ENCODE data around the gene ATP5ME.
"Not testable (repeated sequence)": the region's sequence is repeated elsewhere in the genome, so short reads cannot be mapped to it uniquely, and the experiment has no call there.

The ATP5ME gene

DNA sequence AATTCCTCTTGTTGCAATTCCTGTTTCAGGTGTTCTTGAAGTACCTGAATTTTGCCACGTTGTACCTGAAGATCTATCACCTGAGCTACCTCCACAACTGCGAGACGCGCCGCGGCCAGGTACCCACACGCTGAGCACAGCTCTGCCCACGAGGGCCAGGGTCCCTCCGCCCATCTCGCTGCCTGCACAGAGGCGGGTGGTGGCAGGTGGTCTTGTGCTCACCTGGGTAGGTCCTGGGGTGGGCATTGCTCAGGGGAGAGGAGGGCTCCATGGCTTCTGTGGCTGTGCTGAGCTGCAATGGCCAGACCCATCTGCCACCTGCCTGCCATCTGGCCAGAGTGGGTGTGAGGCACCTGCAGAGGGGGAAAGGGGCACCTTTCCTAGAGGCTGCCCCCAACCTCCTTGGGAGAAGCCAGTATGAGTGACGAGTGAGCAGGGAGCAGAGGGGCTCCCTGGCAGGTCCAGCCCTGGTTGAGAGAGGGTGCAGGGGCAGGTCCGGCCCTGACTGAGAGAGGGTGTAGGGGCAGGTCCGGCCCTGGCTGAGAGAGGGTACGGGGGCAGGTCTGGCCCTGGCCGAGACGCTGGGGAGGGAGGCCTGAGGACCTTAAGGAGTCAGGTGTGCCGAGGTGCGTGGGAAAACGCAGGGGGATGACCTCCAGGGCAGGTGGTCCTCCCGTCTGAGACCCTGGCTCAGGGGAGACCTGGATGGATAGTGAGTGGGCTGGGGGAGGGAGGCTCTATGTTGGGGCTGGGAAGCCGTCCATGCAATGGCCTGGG lies 38.0 kb downstream of the ATP5ME start:
- DNase-seq (ENCODE audit: low read depth in 2 of 2): no peak

GRCh38 chr4:635066-635835 lies 38.8 kb downstream of the ATP5ME start:
- not testable (repeated sequence) for DNase-seq (ENCODE audit: low read depth in 2 of 2)

DNA sequence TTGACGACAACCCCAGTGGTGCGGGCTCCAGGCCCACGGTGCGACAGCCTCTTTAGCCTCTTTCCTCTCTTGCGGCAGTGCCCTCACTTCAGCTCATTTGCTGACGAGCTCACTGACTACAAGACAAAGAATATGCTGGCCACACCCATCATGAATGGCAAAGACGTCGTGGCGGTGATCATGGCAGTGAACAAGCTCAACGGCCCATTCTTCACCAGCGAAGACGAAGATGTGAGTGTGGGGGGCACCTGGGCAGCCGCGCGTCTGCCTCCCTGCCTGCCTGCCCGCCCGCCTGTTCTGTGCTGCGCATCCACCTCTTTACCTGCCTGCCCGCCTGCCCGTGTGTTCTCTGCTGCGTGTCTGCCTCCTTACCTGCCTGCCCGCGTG lies 39.5 kb downstream of the ATP5ME start:
- no peak for DNase-seq (ENCODE audit: low read depth in 2 of 2)

DNA sequence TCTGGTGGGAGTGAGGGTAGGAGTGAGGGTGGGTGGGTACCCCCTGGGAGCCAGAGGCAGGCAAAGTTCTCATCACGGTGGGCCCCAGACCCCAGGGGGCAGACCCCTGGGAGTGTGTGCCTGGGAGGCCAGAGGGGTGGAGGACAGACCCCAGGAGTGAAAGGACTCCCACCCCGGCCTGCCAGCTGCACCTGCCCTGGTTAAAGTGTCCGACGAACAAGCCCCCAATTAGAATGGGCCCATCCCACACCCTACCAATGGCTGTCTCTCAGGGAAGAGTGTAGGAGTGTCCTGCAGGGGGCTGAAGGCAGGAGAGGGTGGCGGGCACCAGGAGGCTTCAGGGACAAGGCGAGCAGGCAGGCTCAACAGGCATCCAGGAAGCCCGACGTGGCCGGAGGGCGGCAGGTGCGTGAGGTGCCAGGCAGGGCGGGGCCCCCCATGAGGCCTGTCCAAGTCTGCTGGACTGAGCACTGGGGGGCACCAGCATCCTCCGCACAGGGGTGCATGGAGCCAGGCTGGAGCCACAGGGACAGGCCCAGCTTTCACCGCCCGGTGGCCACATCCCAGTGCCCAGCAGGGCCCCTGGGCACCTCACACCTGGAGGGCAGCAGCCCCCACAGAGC lies 40.0 kb downstream of the ATP5ME start:
- no peak for DNase-seq (ENCODE audit: low read depth in 2 of 2)

DNA sequence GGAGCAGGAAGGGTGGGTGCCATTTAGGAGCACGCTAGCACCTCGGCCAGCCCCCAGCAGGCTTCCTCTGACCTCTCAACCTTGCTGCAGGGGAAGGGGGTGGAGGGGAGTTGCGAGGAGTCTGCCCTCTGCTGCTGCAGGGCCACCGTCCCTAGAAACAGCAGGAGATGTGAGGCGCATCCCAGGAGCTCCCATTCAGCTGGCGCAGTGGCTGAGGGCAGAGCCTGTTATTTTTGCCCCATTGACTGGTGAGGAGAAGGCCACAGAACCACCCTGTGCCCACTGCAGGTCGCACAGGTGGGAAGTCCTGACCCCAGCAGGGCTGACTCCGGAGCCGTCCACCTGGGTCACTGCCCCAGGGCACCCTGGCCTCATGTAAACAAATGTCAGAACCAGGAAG lies 40.7 kb downstream of the ATP5ME start:
- DNase-seq (ENCODE audit: low read depth in 2 of 2): no peak

GRCh38 chr4:632926-633325 lies 41.1 kb downstream of the ATP5ME start:
- DNase-seq (ENCODE audit: low read depth in 2 of 2): no peak

- no peak for DNase-seq (ENCODE audit: low read depth in 2 of 2)
Measured at GRCh38 chr4:632196-632790, 41.8 kb downstream of the ATP5ME start.

GRCh38 chr4:630656-631055 lies 43.4 kb downstream of the ATP5ME start:
- DNase-seq (ENCODE audit: low read depth in 2 of 2): no peak

DNA sequence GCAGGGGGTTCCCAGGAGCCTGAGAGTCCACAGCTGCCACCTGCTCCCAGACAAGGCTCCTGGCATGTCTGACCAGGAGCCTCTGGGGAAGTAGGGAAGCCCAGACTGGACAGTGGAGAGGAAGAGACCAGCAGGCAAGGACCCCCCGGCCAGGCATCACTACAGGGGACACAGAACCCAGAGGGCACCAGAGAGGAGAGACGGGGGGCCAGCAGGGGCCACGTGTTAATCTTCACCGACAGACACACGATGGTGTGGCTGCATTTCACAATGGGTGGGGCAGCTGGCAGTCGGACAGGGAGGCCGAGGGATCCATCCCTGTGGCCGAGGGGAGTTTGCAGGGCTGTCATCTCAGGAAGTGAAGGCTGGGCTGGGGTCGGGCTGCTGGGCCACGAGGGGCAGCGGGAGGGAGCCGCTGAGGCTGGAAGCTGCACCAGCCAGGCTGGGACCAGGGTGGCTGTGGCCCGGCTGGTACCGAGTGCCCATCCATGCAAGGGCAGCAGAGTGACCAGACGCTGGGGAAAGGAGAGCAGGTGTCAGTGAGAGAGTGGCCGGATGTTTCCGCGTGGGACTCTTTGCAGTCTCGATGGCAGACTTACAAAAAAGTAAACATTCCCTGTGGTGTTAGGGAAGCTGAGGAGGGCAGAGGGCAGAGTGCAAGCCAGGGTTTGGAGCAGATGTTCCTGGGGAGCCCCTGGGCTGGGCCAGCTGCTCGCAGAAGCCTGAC lies 44.0 kb downstream of the ATP5ME start:
- DNase-seq (ENCODE audit: low read depth in 2 of 2): no peak

- DNase-seq (ENCODE audit: low read depth in 2 of 2): no peak
Measured at GRCh38 chr4:629636-629914, 44.5 kb downstream of the ATP5ME start.

GRCh38 chr4:628821-629635 lies 45.0 kb downstream of the ATP5ME start:
- DNase-seq (ENCODE audit: low read depth in 2 of 2): no peak

GRCh38 chr4:628311-628741 lies 45.8 kb downstream of the ATP5ME start:
- DNase-seq (ENCODE audit: low read depth in 2 of 2): no peak

DNA sequence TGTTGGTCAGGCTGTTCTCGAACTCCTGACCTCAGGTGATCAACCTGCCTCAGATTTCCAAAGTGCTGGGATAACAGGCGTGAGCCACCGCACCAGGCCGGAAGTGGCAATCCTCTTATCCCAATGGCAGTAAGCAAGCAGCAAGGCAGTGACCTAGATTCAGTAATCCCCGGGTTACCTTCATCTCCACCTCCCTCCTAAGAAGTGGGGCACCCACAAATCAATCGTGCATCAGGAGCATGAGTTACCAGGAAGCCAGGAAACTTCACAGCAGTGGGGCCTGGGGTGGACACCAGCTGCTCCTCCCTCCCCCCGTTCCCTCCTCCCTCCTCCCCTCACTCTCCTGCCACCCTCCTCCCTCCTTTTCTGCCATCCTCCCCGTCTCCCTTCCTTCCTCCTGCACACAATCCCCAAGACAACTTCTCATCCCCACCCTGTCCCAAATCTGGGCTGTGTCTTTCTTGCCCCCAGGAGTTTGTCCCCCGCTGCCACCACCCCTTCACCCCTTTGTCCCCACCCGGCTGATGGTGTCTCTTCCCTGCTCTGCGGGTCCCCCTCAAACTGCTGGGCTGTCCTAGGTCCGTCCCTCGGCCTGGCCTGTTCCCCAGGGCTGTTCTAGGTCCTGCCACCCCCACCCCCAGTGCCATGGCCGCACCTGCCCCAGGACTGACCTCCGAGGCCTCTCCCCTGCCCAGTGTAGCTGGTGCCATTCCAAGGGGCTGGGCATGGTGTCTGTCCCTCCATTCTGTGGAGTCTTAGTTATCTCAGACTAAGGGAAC lies 46.5 kb downstream of the ATP5ME start:
- no peak for DNase-seq (ENCODE audit: low read depth in 2 of 2)

GRCh38 chr4:626201-627091 lies 47.6 kb downstream of the ATP5ME start:
- DNase-seq (ENCODE audit: low read depth in 2 of 2): no peak

DNA sequence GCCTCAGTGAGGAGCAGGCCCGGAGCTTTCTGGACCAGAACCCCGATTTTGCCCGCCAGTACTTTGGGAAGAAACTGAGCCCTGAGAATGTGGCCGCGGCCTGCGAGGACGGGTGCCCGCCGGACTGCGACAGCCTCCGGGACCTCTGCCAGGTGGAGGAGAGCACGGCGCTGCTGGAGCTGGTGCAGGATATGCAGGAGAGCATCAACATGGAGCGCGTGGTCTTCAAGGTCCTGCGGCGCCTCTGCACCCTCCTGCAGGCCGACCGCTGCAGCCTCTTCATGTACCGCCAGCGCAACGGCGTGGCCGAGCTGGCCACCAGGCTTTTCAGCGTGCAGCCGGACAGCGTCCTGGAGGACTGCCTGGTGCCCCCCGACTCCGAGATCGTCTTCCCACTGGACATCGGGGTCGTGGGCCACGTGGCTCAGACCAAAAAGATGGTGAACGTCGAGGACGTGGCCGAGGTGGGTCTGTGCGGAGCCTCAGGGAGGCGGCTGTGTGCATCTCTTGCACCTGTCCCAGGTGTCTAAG lies 48.4 kb downstream of the ATP5ME start:
- no peak for DNase-seq (ENCODE audit: low read depth in 2 of 2)

DNA sequence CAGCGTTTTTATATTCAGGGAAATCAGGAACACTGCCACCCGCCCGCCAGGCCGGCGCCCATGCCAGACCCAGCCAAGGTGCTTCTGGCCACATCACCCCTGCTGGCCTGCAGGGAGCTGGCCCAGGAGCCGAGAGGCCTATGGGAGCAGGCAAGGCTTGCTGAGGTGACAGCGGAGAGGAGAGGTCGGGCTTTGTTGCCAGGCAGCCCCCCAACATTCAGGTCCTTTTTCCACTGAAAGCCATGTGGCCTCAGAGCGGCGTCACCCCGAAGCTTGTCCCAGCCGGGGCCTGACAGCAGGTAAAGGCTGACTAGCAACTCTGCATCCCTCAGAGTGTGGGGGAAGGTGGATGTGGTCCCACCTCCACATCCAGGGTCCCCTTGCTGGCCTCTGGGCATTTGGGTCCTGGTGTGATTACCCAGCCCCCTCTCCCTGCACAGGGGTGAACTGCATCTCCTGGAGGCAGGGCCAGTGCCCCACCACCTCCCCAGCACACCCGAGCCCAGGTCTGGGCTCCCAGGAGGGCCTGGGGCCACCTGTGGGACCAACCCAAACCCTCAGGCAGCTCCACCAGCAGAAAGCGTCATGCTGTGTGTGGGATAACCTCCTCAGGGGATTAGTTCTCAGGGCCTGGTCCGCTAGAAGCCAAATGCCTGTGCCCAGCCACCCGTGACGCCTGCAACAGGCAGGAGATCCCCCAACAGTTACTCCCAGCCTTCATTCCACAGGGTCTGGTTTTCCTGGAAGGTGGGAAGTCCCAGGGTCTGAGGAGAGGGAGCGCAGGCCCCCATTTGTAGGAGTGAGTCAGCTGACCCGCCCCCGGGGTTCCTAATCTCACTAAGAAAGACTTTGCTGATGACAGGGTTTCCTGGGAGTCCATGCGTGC lies 49.1 kb downstream of the ATP5ME start, which contains the start of gene PDE6B:
TSS of gene PDE6B (plus strand) at position 869 of the 886 bp plus-strand sequence. CDS start 54 bp downstream, outside the sequence.
- DNase-seq (ENCODE audit: low read depth in 2 of 2): no peak

GRCh38 chr4:623914-624566 lies 50.0 kb downstream of the ATP5ME start:
- DNase-seq (ENCODE audit: low read depth in 2 of 2): no peak
